H1 (cell line): ENCODE measurements around the gene ELAVL1. TPM values are rescaled to one million over a fixed set of nuclear protein-coding genes. Genes with fewer than 3 reads are reported as not detected.

Experiments
- ASH2L ChIP-seq: fragments of 200-600, 300-600 bp; sonication (generic); IDR thresholded peaks from one replicate; pipeline ENCODE4 v1.7.1; 2017; ENCODE audit warnings: low read length
- CBX5 ChIP-seq: fragments of 300-800, 300-1000 bp; sonication (generic); IDR thresholded peaks from 2 replicates; pipeline ENCODE4 v1.7.1; 2016; ENCODE audit warnings: antibody characterized with exemption, low read length, low read depth
- CEBPB ChIP-seq: IDR thresholded peaks from 2 replicates; pipeline ENCODE4 v1.6.1; 2012; ENCODE audit warnings: low read depth, low read length
- CTBP2 ChIP-seq: IDR thresholded peaks from 2 replicates; pipeline ENCODE4 v1.7.0; 2011; ENCODE audit warnings: borderline replicate concordance, mild to moderate bottlenecking, moderate library complexity, mixed read lengths, low read length; ENCODE audit not compliant: insufficient read depth, insufficient read length
- EP300 ChIP-seq, 2 experiments: IDR thresholded peaks; 1 replicate in 1 of 2; 2 replicates in 1 of 2; pipeline ENCODE4 v1.6.1; 2011 to 2012; ENCODE audit warnings: low read depth in 2 of 2, low read length in 2 of 2, mild to moderate bottlenecking in 2 of 2, borderline replicate concordance in 1 of 2, inconsistent platforms in 1 of 2, moderate library complexity in 1 of 2
- EZH2 ChIP-seq: fragments of 200-600 bp; sonication (generic); IDR thresholded peaks from 2 replicates; pipeline ENCODE4 v1.7.1; 2012; ENCODE audit warnings: low read depth, mild to moderate bottlenecking, moderate library complexity, low read length, inconsistent platforms; ENCODE audit not compliant: severe bottlenecking
- GTF2F1 ChIP-seq: IDR thresholded peaks from 2 replicates; pipeline ENCODE4 v1.6.1; 2012; ENCODE audit warnings: low read depth, low read length, improper control_type of control experiment, borderline replicate concordance
- HDAC6 ChIP-seq: IDR thresholded peaks from one replicate; pipeline ENCODE4 v1.7.1; 2012; ENCODE audit warnings: low read depth, mild to moderate bottlenecking, inconsistent platforms, low read length, moderate library complexity
- JUN ChIP-seq: IDR thresholded peaks from 2 replicates; pipeline ENCODE4 v1.6.1; 2011; ENCODE audit warnings: low read depth, mild to moderate bottlenecking, improper control_type of control experiment, low read length
- KDM1A ChIP-seq: fragments of 200-600, 300-600 bp; sonication (generic); IDR thresholded peaks from 2 replicates; pipeline ENCODE4 v1.7.1; 2016; ENCODE audit warnings: mild to moderate bottlenecking, low read length, borderline replicate concordance
- NANOG ChIP-seq: IDR thresholded peaks from 2 replicates; pipeline ENCODE4 v1.6.1; 2011; ENCODE audit warnings: low read length, low read depth, mild to moderate bottlenecking, inconsistent platforms; ENCODE audit not compliant: insufficient read depth, poor library complexity, severe bottlenecking
- PHF8 ChIP-seq: fragments of 200-600 bp; sonication (generic); conservative IDR thresholded peaks from 2 replicates; pipeline ENCODE4 v1.7.1; 2012; ENCODE audit warnings: low read depth, mild to moderate bottlenecking, inconsistent platforms, low read length, moderate library complexity
- POLR2A ChIP-seq, 2 experiments: IDR thresholded peaks; 1 replicate in 1 of 2; 2 replicates in 1 of 2; pipeline ENCODE4 v1.6.1; 2011; ENCODE audit warnings: low read depth in 2 of 2, low read length in 2 of 2, mild to moderate bottlenecking in 2 of 2; ENCODE audit errors: control extremely low read depth in 1 of 2
- POLR2AphosphoS5 ChIP-seq: IDR thresholded peaks from 2 replicates; pipeline ENCODE4 v1.6.1; 2011; ENCODE audit warnings: low read depth, low read length
- POU5F1 ChIP-seq: IDR thresholded peaks from 2 replicates; pipeline ENCODE4 v1.6.1; 2011; ENCODE audit warnings: low read depth, mild to moderate bottlenecking, low read length, moderate library complexity
- RFX5 ChIP-seq: IDR thresholded peaks from 2 replicates; pipeline ENCODE4 v1.6.1; 2011; ENCODE audit warnings: low read depth, low read length, improper control_type of control experiment, borderline replicate concordance
- SAP30 ChIP-seq: fragments of 300-600 bp; sonication (generic); IDR thresholded peaks from 2 replicates; pipeline ENCODE4 v1.7.1; 2012; ENCODE audit warnings: low read length, moderate library complexity, mild to moderate bottlenecking, inconsistent platforms; ENCODE audit not compliant: insufficient read depth, insufficient replicate concordance
- SIX5 ChIP-seq: IDR thresholded peaks from 2 replicates; pipeline ENCODE4 v1.6.1; 2011; ENCODE audit warnings: mild to moderate bottlenecking, low read depth, low read length
- SP1 ChIP-seq: IDR thresholded peaks from 2 replicates; pipeline ENCODE4 v1.6.1; 2011; ENCODE audit warnings: low read depth, low read length
- TCF12 ChIP-seq: IDR thresholded peaks from 2 replicates; pipeline ENCODE4 v1.6.1; 2011; ENCODE audit warnings: low read depth, mild to moderate bottlenecking, low read length
- TEAD4 ChIP-seq: IDR thresholded peaks from 2 replicates; pipeline ENCODE4 v1.6.1; 2012; ENCODE audit warnings: low read depth, low read length, inconsistent platforms, mixed read lengths
- YY1 ChIP-seq: IDR thresholded peaks from 2 replicates; pipeline ENCODE4 v1.6.1; 2011; ENCODE audit warnings: low read depth, mild to moderate bottlenecking, low read length
- polyA plus RNA-seq, 7 experiments: library from polyadenylated mRNA; depleted of rRNA in 3 of 7; stranded (reverse) in 5 of 7; unstranded in 2 of 7; fragments of >200 nt in 5 of 7; fragments of 200-250 nt in 2 of 7; gene quantifications; 1 replicate in 5 of 7; 2 replicates in 1 of 7; 4 replicates in 1 of 7; pipeline versions ENCODE4 v1.2.1 to v1.2.3, GENCODE V29; 2011 to 2013; ENCODE audit warnings: missing spikeins in 2 of 7, mixed read lengths in 2 of 7
- total RNA-seq: library from RNA; stranded (reverse); fragmentation: NEBNext Ultra II Directional; extraction: Animal tissue kit (Norgen Biotek cat#: 25700); gene quantifications from 2 replicates; pipeline ENCODE4 v1.2.1, GENCODE V29; 2021
- TF ChIP-seq, protein P1 (sequence below): IDR thresholded peaks from 2 replicates; pipeline ENCODE4 v1.6.1; 2012; ENCODE audit warnings: low read length, inconsistent platforms

ELAVL1 gene
- total and polyA plus RNA-seq, 2 of the 8 experiments (the other 6 are each of a cell fraction or from before 2014, with no cell fraction given): 56.7 to 163 TPM

DNA sequence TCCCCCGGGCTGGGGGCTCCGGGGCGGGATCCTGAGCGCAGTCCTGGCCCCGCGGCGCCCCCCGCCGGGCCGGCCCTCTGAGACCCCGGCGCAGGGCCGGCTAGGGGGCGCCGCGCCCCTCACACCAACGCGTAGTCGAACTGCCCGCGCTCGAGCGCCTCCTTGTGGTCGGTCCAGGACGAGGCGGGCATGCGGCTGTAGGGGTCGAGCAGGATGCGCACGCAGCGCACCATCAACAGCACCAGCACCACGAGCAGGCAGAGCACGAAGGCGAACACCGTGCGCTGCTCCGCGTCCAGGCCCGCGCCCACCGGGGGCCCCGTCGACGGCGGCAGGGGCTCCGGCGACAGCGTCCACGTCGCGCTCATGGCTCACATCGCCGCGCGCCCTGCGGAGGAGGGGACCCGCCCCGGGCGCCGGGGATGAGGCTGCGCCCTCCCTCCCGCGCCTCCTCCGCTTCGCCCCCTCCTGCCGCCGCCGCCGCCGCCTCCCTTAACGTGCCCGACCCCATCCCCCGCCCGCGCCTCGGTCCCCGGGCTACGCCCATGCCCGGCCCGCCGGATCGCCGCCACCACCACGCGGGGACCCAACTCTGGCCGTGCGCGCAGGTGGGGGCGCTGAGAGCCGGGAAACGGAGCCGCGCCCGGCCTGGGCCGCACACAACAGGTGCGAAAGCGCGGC, 80.1 kb downstream of the ELAVL1 start (continued):
- TF ChIP-seq TCF12 (no peak), POU5F1 (no peak), HDAC6 (no peak), CEBPB (no peak), PHF8 (peak; percentile 51), ASH2L (no peak), SP1 (no peak), YY1 (no peak), RFX5 (no peak), TEAD4 (peak; percentile 50; the same call in 1 of the 2 replicates), JUN (0 out of 2 replicates have a peak, but pooled peaks have one; percentile 4), SIX5 (no peak), NANOG (peak; percentile 14), GTF2F1 (no peak), CTBP2 (no peak), POLR2AphosphoS5 (peak; percentile 84), POLR2A (IDR thresholded peaks at IDR 0.05; ENCODE audit: control extremely low read depth in 1 of 2, low read depth in 2 of 2, low read length in 2 of 2) (no peak; a peak in 1 of 3 replicates), EZH2 (no peak), EP300 (IDR thresholded peaks at IDR 0.05; ENCODE audit: borderline replicate concordance in 1 of 2, low read depth in 2 of 2, low read length in 2 of 2) (no peak), CBX5 (no peak), KDM1A (0 out of 2 replicates have a peak, but pooled peaks have one; percentile 29), SAP30 (no peak)
- TF ChIP-seq, protein P1, sequence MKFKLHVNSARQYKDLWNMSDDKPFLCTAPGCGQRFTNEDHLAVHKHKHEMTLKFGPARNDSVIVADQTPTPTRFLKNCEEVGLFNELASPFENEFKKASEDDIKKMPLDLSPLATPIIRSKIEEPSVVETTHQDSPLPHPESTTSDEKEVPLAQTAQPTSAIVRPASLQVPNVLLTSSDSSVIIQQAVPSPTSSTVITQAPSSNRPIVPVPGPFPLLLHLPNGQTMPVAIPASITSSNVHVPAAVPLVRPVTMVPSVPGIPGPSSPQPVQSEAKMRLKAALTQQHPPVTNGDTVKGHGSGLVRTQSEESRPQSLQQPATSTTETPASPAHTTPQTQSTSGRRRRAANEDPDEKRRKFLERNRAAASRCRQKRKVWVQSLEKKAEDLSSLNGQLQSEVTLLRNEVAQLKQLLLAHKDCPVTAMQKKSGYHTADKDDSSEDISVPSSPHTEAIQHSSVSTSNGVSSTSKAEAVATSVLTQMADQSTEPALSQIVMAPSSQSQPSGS: no peak
